Measurements from ENCODE around the gene SGK1. TPM values are rescaled to one million over a fixed set of nuclear protein-coding genes. Genes with fewer than 3 reads are reported as not detected.
"Not testable (repeated sequence)": the region's sequence is repeated elsewhere in the genome, so short reads cannot be mapped to it uniquely, and the experiment has no call there.

Gene SGK1
- total RNA-seq, 1 donor from 2014 or later, result 15.8 TPM

GRCh38 chr6:134217105-134217797 lies 100.7 kb downstream of the SGK1 start:
- Mint-ChIP-seq H3K4me3 (no peak overlapping the region), H3K27me3 (ENCODE audit: insufficient read depth, low read depth) (no peaks in the 10 kb centered on the region), H3K36me3 (no peaks in the 10 kb centered on the region), H3K4me1 (no peaks in the 10 kb centered on the region), H3K27ac (no peak overlapping the region), H3K9me3 (no peaks in the 10 kb centered on the region)
- no peaks in the 10 kb centered on the region for H3K27me3 ChIP-seq
- no peaks in the 10 kb centered on the region for H3K79me2 ChIP-seq (ENCODE audit: low read depth)
- DNase-seq (ENCODE audit: low spot score), result no peak
- no peak overlapping the region for H3K4me2 ChIP-seq
- H3K27ac ChIP-seq, result no peak overlapping the region
- H4K20me1 ChIP-seq (ENCODE audit: low read depth), result no peaks in the 10 kb centered on the region
- no peaks in the 10 kb centered on the region for H3F3A ChIP-seq (ENCODE audit: low read depth)
- no peak overlapping the region for H2AFZ ChIP-seq (replicated peaks)
- no peaks in the 10 kb centered on the region for H3K9me3 ChIP-seq (ENCODE audit: low read depth)
- H3K36me3 ChIP-seq, result no peaks in the 10 kb centered on the region
- H3K4me3 ChIP-seq, result no peak overlapping the region
- TF ChIP-seq EZH2phosphoT487 (IDR thresholded peaks at IDR 0.05) (no peak), CTCF (IDR thresholded peaks at IDR 0.05) (no peak), EZH2 (IDR thresholded peaks at IDR 0.05) (no peak)
- H3K4me1 ChIP-seq, result no peaks in the 10 kb centered on the region
- no peak overlapping the region for H3K9ac ChIP-seq

GRCh38 chr6:134216301-134217010 lies 101.5 kb downstream of the SGK1 start:
- Histone ChIP-seq H3K79me2 (ENCODE audit: low read depth) (no peaks in the 10 kb centered on the region), H3K36me3 (no peaks in the 10 kb centered on the region), H3K4me2 (no peak overlapping the region), H3K4me3 (no peak overlapping the region), H2AFZ (replicated peaks) (no peak overlapping the region), H3K4me1 (no peaks in the 10 kb centered on the region), H3K9ac (no peak overlapping the region), H3K9me3 (ENCODE audit: low read depth) (no peaks in the 10 kb centered on the region), H3K27ac (no peak overlapping the region), H3K27me3 (no peaks in the 10 kb centered on the region), H3F3A (ENCODE audit: low read depth) (no peaks in the 10 kb centered on the region), H4K20me1 (ENCODE audit: low read depth) (no peaks in the 10 kb centered on the region)
- H3K9me3 Mint-ChIP-seq, result no peaks in the 10 kb centered on the region
- H3K4me1 Mint-ChIP-seq, result no peaks in the 10 kb centered on the region
- H3K27ac Mint-ChIP-seq, result no peak overlapping the region
- no peak overlapping the region for H3K4me3 Mint-ChIP-seq
- no peak for DNase-seq (ENCODE audit: low spot score)
- H3K27me3 Mint-ChIP-seq (ENCODE audit: insufficient read depth, low read depth), result no peaks in the 10 kb centered on the region
- no peaks in the 10 kb centered on the region for H3K36me3 Mint-ChIP-seq
- TF ChIP-seq EZH2 (IDR thresholded peaks at IDR 0.05) (no peak), EZH2phosphoT487 (IDR thresholded peaks at IDR 0.05) (no peak)

- not testable (repeated sequence) for H3K4me1 ChIP-seq; H3K4me2 ChIP-seq; H3K4me3 Mint-ChIP-seq; H3K4me1 Mint-ChIP-seq; H3F3A ChIP-seq (ENCODE audit: low read depth); DNase-seq (ENCODE audit: low spot score); H3K9me3 ChIP-seq (ENCODE audit: low read depth); H3K27ac Mint-ChIP-seq; H3K27me3 Mint-ChIP-seq (ENCODE audit: insufficient read depth, low read depth); H3K36me3 Mint-ChIP-seq; H3K27me3 ChIP-seq; H4K20me1 ChIP-seq (ENCODE audit: low read depth); H2AFZ ChIP-seq (replicated peaks); H3K9me3 Mint-ChIP-seq; H3K36me3 ChIP-seq; H3K79me2 ChIP-seq (ENCODE audit: low read depth); H3K9ac ChIP-seq; H3K4me3 ChIP-seq; H3K27ac ChIP-seq
These were observed 104.5 kb downstream of the SGK1 start for GRCh38 chr6:134213410-134213809.

GRCh38 chr6:134211297-134211696 lies 106.6 kb downstream of the SGK1 start:
- no peaks in the 10 kb centered on the region for H3K79me2 ChIP-seq (ENCODE audit: low read depth)
- no peaks in the 10 kb centered on the region for H3K27me3 ChIP-seq
- H3K4me3 ChIP-seq, result no peak overlapping the region
- H3K9me3 ChIP-seq (ENCODE audit: low read depth), result no peaks in the 10 kb centered on the region
- no peaks in the 10 kb centered on the region for H3K36me3 ChIP-seq
- H3K27ac ChIP-seq, result no peak overlapping the region
- no peaks in the 10 kb centered on the region for H4K20me1 ChIP-seq (ENCODE audit: low read depth)
- H3K9ac ChIP-seq, result no peak overlapping the region
- DNase-seq (ENCODE audit: low spot score), result no peak
- no peaks in the 10 kb centered on the region for H3K27me3 Mint-ChIP-seq (ENCODE audit: insufficient read depth, low read depth)
- H3K4me1 ChIP-seq, result no peaks in the 10 kb centered on the region
- H3K9me3 Mint-ChIP-seq, result no peaks in the 10 kb centered on the region
- no peak overlapping the region for H3K4me3 Mint-ChIP-seq
- no peak overlapping the region for H3K27ac Mint-ChIP-seq
- H3K4me2 ChIP-seq, result no peak overlapping the region
- no peaks in the 10 kb centered on the region for H3F3A ChIP-seq (ENCODE audit: low read depth)
- H2AFZ ChIP-seq (replicated peaks), result no peak overlapping the region
- no peaks in the 10 kb centered on the region for H3K36me3 Mint-ChIP-seq
- TF ChIP-seq CTCF (IDR thresholded peaks at IDR 0.05) (no peak), EZH2phosphoT487 (IDR thresholded peaks at IDR 0.05) (no peak), EZH2 (IDR thresholded peaks at IDR 0.05) (no peak)
- no peaks in the 10 kb centered on the region for H3K4me1 Mint-ChIP-seq
